MCF 10A (cell line): Measurements from ENCODE around the gene IFT80. TPM values are rescaled to one million over a fixed set of nuclear protein-coding genes. Genes with fewer than 3 reads are reported as not detected.

Source experiments
- BruUV-seq: library from RNA; stranded (reverse); fragments of 400-500 nt; replicated peaks from 2 replicates; lab custom pipeline; 2021; lab: Mats Ljungman, UMichigan
- CTCF ChIA-PET: fragments of 300-600 bp; sonication (Branson Sonifier 250); formaldehyde crosslinking; extraction: SDS; loops from one replicate; lab custom pipeline; 2021; ENCODE audit warnings: antibody characterized with exemption, inconsistent platforms; lab: Yijun Ruan, JAX
- POLR2A ChIA-PET: fragments of 300-600, 350-650 bp; sonication (Branson Sonifier 250); formaldehyde crosslinking; extraction: SDS; loops from one replicate; lab custom pipeline; 2020; ENCODE audit warnings: antibody characterized with exemption, inconsistent platforms; lab: Yijun Ruan, JAX
- DNase-seq: peaks from one replicate; pipeline ENCODE4 v3.0.0-alpha.2; 2018; ENCODE audit not compliant: unreplicated experiment
- H3K27ac Mint-ChIP-seq: one replicate; pipeline ENCODE4 v1.8.0; 2022; ENCODE audit warnings: mild to moderate bottlenecking, low read depth, mixed read lengths; ENCODE audit not compliant: unreplicated experiment
- H3K27me3 Mint-ChIP-seq: one replicate; pipeline ENCODE4 v1.8.0; 2022; ENCODE audit warnings: mixed read lengths; ENCODE audit not compliant: insufficient read depth, unreplicated experiment
- H3K36me3 Mint-ChIP-seq: one replicate; pipeline ENCODE4 v1.8.0; 2022; ENCODE audit warnings: mild to moderate bottlenecking, moderate library complexity, mixed read lengths; ENCODE audit not compliant: insufficient read depth, unreplicated experiment
- H3K4me1 Mint-ChIP-seq: one replicate; pipeline ENCODE4 v1.8.0; 2022; ENCODE audit warnings: mixed read lengths; ENCODE audit not compliant: insufficient read depth, unreplicated experiment
- H3K4me3 Mint-ChIP-seq: one replicate; pipeline ENCODE4 v1.8.0; 2022; ENCODE audit warnings: mild to moderate bottlenecking, moderate library complexity, mixed read lengths; ENCODE audit not compliant: unreplicated experiment
- H3K9me3 Mint-ChIP-seq: one replicate; pipeline ENCODE4 v1.8.0; 2022; ENCODE audit warnings: mixed read lengths; ENCODE audit not compliant: unreplicated experiment
- intact Hi-C: fragments of 100-400 bp; cut with micrococcal nuclease; formaldehyde crosslinking; loops from 2 replicates; pipeline ENCODE4 v1.14.1; 2022
- total RNA-seq: library from RNA; stranded (reverse); gene quantifications from 2 replicates; pipeline ENCODE4 v1.2.3, GENCODE V29; 2022
- TF ChIP-seq, protein P1 (sequence below): fragments of 200-600 bp; IDR thresholded peaks from one replicate; pipeline ENCODE4 v1.8.0; 2022; ENCODE audit warnings: antibody characterized with exemption, mild to moderate bottlenecking; ENCODE audit not compliant: unreplicated experiment

The IFT80 gene
- total RNA-seq, 1 experiment from 2014 or later: 22.6 TPM

DNA sequence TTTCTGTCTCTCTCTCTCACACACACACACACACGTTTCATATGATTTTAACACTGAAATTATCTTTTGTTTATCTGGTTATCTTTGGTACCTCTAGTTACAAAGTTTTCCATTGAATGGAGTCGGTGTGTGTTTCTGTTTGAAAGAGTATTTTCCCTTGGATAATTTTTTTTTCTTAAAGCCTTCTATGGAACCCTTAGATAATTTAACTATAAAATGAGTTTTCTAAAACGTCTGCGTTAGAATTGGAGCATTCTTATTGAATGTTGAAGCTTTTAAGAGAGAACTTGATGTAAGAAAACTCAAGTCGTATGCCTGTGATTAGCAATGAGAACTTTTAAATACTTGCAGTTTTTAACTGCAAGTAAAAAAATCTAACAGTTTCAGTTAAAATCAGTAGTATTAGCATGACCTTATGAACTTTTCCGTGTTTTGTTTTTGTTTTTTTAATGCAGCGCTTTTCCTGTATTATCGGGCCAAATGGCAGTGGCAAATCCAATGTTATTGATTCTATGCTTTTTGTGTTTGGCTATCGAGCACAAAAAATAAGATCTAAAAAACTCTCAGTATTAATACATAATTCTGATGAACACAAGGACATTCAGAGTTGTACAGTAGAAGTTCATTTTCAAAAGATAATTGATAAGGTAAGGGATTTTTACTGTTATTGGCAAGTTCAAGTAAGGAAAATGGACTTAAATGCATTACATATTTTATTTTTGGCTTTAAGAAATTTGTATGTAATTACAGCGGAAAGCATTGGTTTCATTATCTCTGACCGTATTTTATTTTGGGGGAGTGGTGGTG is 3.4 kb upstream of the IFT80 start:
- CTCF ChIA-PET: interaction anchor here (0.9 to 2.9 kb wide), 3 partner anchors 9 to 239 kb away, joined by 3 to 26 read pairs (median 4); no protein-coding TSS in a partner anchor
- H3K36me3 Mint-ChIP-seq: peaks cover 58% of the 10 kb centered on the region

DNA sequence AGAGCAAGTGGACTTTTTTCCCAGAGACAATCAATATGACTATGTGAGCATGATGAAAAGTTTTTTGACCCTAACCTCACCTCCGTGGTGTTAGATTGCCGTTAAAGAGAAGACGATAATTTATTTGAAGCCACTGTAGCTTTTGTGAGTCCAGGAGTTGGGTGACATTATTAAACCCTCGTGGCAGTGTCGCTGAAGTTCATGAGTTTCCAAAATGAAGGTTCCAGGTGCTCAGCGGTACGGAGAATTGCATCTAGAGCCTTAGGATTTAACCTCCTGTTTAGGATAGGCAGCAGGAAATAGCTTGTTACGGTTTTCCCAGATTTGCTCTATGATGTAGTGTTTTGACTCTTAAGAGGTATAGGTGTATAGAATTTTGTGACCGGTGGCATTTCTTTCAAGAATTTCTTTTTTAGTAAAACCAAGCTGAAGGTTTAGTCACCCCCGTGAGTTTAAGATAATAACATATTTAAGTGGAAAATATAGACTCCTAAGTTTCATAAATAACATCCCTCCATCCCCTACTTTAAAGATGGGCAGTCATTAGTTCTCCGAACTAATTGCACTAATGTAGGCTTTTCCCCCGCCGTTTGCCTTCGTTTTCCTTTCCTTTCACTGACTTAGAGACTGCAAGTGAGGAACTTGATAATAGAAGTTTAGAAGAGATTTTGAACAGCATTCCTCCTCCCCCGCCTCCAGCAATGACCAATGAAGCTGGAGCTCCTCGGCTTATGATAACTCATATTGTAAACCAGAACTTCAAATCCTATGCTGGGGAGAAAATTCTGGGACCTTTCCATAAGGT is 2.5 kb upstream of the IFT80 start:
- peak overlapping the region; percentile 100 for H3K27ac Mint-ChIP-seq
- CTCF ChIA-PET: interaction anchor here (0.9 to 2.9 kb wide), 3 partner anchors 10 to 239 kb away, joined by 4 to 26 read pairs (median 5); no protein-coding TSS in a partner anchor
- DNase-seq: peak; percentile 71
- BruUV-seq: no TSS peak
- POLR2A ChIA-PET: interaction anchor here (0.6 to 5.5 kb wide), 10 partner anchors 10 to 618 kb away, joined by 3 to 61 read pairs (median 4); partner anchors contain the start of genes ARL14 and TRIM59
- intact Hi-C loops: loop anchor here (5.0 kb wide), 1 partner anchor 46 kb away; the partner anchor contains the start of gene TRIM59
- peaks cover 58% of the 10 kb centered on the region for H3K36me3 Mint-ChIP-seq
- peak overlapping the region; percentile 88 for H3K4me3 Mint-ChIP-seq
- TF ChIP-seq, protein P1, sequence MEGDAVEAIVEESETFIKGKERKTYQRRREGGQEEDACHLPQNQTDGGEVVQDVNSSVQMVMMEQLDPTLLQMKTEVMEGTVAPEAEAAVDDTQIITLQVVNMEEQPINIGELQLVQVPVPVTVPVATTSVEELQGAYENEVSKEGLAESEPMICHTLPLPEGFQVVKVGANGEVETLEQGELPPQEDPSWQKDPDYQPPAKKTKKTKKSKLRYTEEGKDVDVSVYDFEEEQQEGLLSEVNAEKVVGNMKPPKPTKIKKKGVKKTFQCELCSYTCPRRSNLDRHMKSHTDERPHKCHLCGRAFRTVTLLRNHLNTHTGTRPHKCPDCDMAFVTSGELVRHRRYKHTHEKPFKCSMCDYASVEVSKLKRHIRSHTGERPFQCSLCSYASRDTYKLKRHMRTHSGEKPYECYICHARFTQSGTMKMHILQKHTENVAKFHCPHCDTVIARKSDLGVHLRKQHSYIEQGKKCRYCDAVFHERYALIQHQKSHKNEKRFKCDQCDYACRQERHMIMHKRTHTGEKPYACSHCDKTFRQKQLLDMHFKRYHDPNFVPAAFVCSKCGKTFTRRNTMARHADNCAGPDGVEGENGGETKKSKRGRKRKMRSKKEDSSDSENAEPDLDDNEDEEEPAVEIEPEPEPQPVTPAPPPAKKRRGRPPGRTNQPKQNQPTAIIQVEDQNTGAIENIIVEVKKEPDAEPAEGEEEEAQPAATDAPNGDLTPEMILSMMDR: no peak
- peaks cover 22% of the 10 kb centered on the region for H3K4me1 Mint-ChIP-seq
- no peaks in the 10 kb centered on the region for H3K9me3 Mint-ChIP-seq
- no peaks in the 10 kb centered on the region for H3K27me3 Mint-ChIP-seq

More for the DNA sequence above, 3.4 kb upstream of the IFT80 start:
- Mint-ChIP-seq H3K27me3 (no peaks in the 10 kb centered on the region), H3K9me3 (no peaks in the 10 kb centered on the region), H3K27ac (peak overlapping the region; percentile 100), H3K4me3 (peak overlapping the region; percentile 88), H3K4me1 (peaks cover 16% of the 10 kb centered on the region)
- no TSS peak for BruUV-seq
- TF ChIP-seq, protein P1: no peak
- DNase-seq: no peak
- POLR2A ChIA-PET: interaction anchor here (0.7 to 5.5 kb wide), 12 partner anchors 8 to 619 kb away, joined by 3 to 61 read pairs (median 4); partner anchors contain the start of genes ARL14 and TRIM59
- intact Hi-C loops: loop anchor here (5.0 kb wide), 1 partner anchor 45 kb away; the partner anchor contains the start of gene TRIM59

DNA sequence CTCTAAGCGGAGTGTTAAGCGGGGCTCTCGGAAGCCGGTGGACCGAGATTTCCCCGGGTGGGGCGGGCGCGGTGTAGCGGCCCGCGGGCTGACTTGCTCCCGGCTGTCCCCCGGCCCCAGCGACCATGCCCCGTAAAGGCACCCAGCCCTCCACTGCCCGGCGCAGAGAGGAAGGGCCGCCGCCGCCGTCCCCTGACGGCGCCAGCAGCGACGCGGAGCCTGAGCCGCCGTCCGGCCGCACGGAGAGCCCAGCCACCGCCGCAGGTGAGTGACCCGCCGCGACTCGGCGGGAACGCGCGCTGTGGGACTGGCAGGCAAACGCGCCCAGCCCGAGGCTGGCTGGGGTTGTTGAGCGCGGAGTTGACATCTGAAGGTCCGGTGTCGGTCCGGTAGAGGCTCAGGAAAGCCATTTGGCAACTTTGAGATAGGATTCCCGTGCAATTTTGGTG is 1.7 kb upstream of the IFT80 start:
- H3K27ac Mint-ChIP-seq: peak overlapping the region; percentile 100
- ChIA-PET CTCF (interaction anchor here (1.0 to 2.9 kb wide), 3 partner anchors 11 to 238 kb away, joined by 4 to 26 read pairs (median 5); no protein-coding TSS in a partner anchor), POLR2A (interaction anchor here (1.3 to 5.5 kb wide), 6 partner anchors 9 to 48 kb away, joined by 4 to 70 read pairs (median 26); partner anchors contain the start of gene TRIM59)
- no peak for DNase-seq
- H3K4me1 Mint-ChIP-seq: peaks cover 25% of the 10 kb centered on the region
- BruUV-seq: no TSS peak
- no peaks in the 10 kb centered on the region for H3K9me3 Mint-ChIP-seq
- H3K27me3 Mint-ChIP-seq: no peaks in the 10 kb centered on the region
- peaks cover 51% of the 10 kb centered on the region for H3K36me3 Mint-ChIP-seq
- intact Hi-C loops: loop anchor here (5.0 kb wide), 1 partner anchor 47 kb away; the partner anchor contains the start of gene TRIM59
- H3K4me3 Mint-ChIP-seq: peak overlapping the region; percentile 88
- TF ChIP-seq, protein P1: no peak
